ENCODE results near the gene RBMS2.
A peak's percentile ranks its signal among the peaks of the same experiment; 100 is the strongest.

RBMS2 gene

GRCh38 chr12:56601503-56601902, 79.9 kb downstream of the RBMS2 start:
- H3K4me3 ChIP-seq (ENCODE audit: low read depth, low read length), result no peak overlapping the region
- no peaks in the 10 kb centered on the region for H3K9me3 ChIP-seq (ENCODE audit: severe bottlenecking)
- TF ChIP-seq CTCF (IDR thresholded peaks at IDR 0.05; ENCODE audit: low read depth, low read length), result peak; percentile 66
- no peak overlapping the region for H3K27ac ChIP-seq
- no peaks in the 10 kb centered on the region for H3K27me3 ChIP-seq (ENCODE audit: insufficient read depth, low read depth, severe bottlenecking)
- DNase-seq, result peak; percentile 74
- H3K36me3 ChIP-seq, result peaks cover 98% of the 10 kb centered on the region

- H3K4me3 ChIP-seq (ENCODE audit: low read depth, low read length), result no peak overlapping the region
- no peaks in the 10 kb centered on the region for H3K9me3 ChIP-seq (ENCODE audit: severe bottlenecking)
- no peak for TF ChIP-seq CTCF (IDR thresholded peaks at IDR 0.05; ENCODE audit: low read depth, low read length)
- H3K27ac ChIP-seq, result no peak overlapping the region
- H3K27me3 ChIP-seq (ENCODE audit: insufficient read depth, low read depth, severe bottlenecking), result no peaks in the 10 kb centered on the region
- no peak for DNase-seq
- H3K36me3 ChIP-seq, result peaks cover 98% of the 10 kb centered on the region
Observed at GRCh38 chr12:56602239-56602638, 80.6 kb downstream of the RBMS2 start.

- Histone ChIP-seq H3K27ac (no peak overlapping the region), H3K36me3 (peaks cover 95% of the 10 kb centered on the region), H3K9me3 (ENCODE audit: severe bottlenecking) (no peaks in the 10 kb centered on the region), H3K27me3 (ENCODE audit: insufficient read depth, low read depth, severe bottlenecking) (no peaks in the 10 kb centered on the region), H3K4me3 (ENCODE audit: low read depth, low read length) (no peak overlapping the region)
- no peak for DNase-seq
- no peak for TF ChIP-seq CTCF (IDR thresholded peaks at IDR 0.05; ENCODE audit: low read depth, low read length)
Observed at GRCh38 chr12:56604355-56604754, 82.7 kb downstream of the RBMS2 start.

GRCh38 chr12:56614627-56615026, 93.0 kb downstream of the RBMS2 start:
- no peak for TF ChIP-seq CTCF (IDR thresholded peaks at IDR 0.05; ENCODE audit: low read depth, low read length)
- Histone ChIP-seq H3K4me3 (ENCODE audit: low read depth, low read length) (no peak overlapping the region), H3K9me3 (ENCODE audit: severe bottlenecking) (no peaks in the 10 kb centered on the region), H3K36me3 (peaks cover 81% of the 10 kb centered on the region), H3K27me3 (ENCODE audit: insufficient read depth, low read depth, severe bottlenecking) (no peaks in the 10 kb centered on the region), H3K27ac (no peak overlapping the region)
- DNase-seq, result no peak

- DNase-seq, result no peak
- TF ChIP-seq CTCF (IDR thresholded peaks at IDR 0.05; ENCODE audit: low read depth, low read length), result no peak
- H3K27me3 ChIP-seq (ENCODE audit: insufficient read depth, low read depth, severe bottlenecking), result no peaks in the 10 kb centered on the region
- no peak overlapping the region for H3K27ac ChIP-seq
- H3K36me3 ChIP-seq, result peaks cover 79% of the 10 kb centered on the region
- H3K9me3 ChIP-seq (ENCODE audit: severe bottlenecking), result no peaks in the 10 kb centered on the region
- no peak overlapping the region for H3K4me3 ChIP-seq (ENCODE audit: low read depth, low read length)
Observed at GRCh38 chr12:56616244-56616643, 94.6 kb downstream of the RBMS2 start.

- Histone ChIP-seq H3K4me3 (ENCODE audit: low read depth, low read length) (no peak overlapping the region), H3K9me3 (ENCODE audit: severe bottlenecking) (no peaks in the 10 kb centered on the region), H3K27ac (no peak overlapping the region), H3K27me3 (ENCODE audit: insufficient read depth, low read depth, severe bottlenecking) (no peaks in the 10 kb centered on the region), H3K36me3 (peaks cover 74% of the 10 kb centered on the region)
- no peak for DNase-seq
- no peak for TF ChIP-seq CTCF (IDR thresholded peaks at IDR 0.05; ENCODE audit: low read depth, low read length)
Observed at GRCh38 chr12:56616925-56617324, 95.3 kb downstream of the RBMS2 start.

Measured in WERI-Rb-1 (cell line).